Osteocyte (in vitro differentiated cells): ENCODE measurements around the gene UPP1. TPM values are rescaled to one million over a fixed set of nuclear protein-coding genes. Genes with fewer than 3 reads are reported as not detected.

Source experiments
- DNase-seq: peaks from one replicate; pipeline ENCODE4 v3.0.0; 2021; ENCODE audit warnings: mixed read lengths; ENCODE audit not compliant: unreplicated experiment; ENCODE audit errors: extremely low spot score
- H3K27ac Mint-ChIP-seq: one replicate; pipeline ENCODE4 v1.8.0; 2021; ENCODE audit warnings: mild to moderate bottlenecking, mixed read lengths; ENCODE audit not compliant: unreplicated experiment
- H3K27me3 Mint-ChIP-seq: one replicate; pipeline ENCODE4 v1.8.0; 2021; ENCODE audit warnings: mixed read lengths; ENCODE audit not compliant: unreplicated experiment
- H3K36me3 Mint-ChIP-seq: one replicate; pipeline ENCODE4 v1.8.0; 2021; ENCODE audit warnings: mixed read lengths; ENCODE audit not compliant: unreplicated experiment
- H3K4me1 Mint-ChIP-seq: one replicate; pipeline ENCODE4 v1.8.0; 2021; ENCODE audit warnings: mixed read lengths; ENCODE audit not compliant: unreplicated experiment
- H3K4me3 Mint-ChIP-seq: one replicate; pipeline ENCODE4 v1.8.0; 2021; ENCODE audit warnings: mild to moderate bottlenecking, moderate library complexity, mixed read lengths; ENCODE audit not compliant: unreplicated experiment
- H3K9me3 Mint-ChIP-seq: one replicate; pipeline ENCODE4 v1.8.0; 2021; ENCODE audit warnings: mixed read lengths; ENCODE audit not compliant: unreplicated experiment
- total RNA-seq: library from RNA; stranded (reverse); gene quantifications from 2 replicates; pipeline ENCODE4 v1.2.1, GENCODE V29; 2021
- TF ChIP-seq, protein P1 (sequence below): fragments of 200-600 bp; sonication (generic); IDR thresholded peaks from 2 replicates; pipeline ENCODE4 v1.5.0; 2021; ENCODE audit warnings: antibody characterized with exemption, mild to moderate bottlenecking, moderate library complexity

The UPP1 gene
- total RNA-seq, 1 donor from 2014 or later: 27.3 TPM

DNA sequence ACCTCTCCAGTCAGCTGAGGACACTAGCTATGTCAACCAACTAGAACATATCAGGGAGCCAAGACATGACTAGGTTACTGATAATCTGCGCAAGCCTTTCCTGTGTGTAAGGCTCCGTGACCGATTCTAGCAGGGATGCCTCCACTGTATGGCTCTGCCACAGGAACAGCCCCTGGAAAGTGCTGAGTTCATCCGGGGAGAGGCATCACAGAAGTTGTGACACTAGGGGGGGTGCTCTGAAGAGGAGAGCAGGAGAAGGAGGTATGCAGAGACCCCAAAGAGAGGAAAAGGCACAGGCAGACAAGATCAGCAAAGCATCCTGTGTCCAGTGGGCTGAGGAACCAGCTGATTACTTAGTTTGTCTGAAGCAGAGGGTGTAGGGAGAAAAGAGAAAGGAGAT is 13.5 kb downstream of the UPP1 start:
- Mint-ChIP-seq H3K4me3 (no peak overlapping the region), H3K27me3 (no peaks in the 10 kb centered on the region)
- peak; percentile 44 for DNase-seq

DNA sequence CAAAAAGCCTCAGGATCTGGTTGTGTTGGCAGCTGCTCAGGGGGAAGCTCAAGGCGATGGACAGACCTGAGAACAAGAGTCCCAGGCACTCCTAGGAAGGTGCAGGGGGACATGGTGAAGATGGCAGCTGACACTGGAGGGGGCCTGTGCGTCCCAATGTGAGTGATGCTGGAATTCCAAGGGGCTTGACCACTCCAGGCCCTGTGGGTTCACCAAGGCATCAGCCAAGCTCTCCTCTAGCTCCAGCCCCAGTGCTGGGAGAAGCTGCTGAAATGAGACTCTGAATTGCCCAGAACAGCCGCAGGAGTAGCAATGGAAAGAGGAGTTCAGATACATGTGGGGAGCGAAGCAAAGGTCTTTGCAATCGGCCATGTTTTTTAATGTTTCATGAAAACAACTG is 16.0 kb downstream of the UPP1 start:
- Mint-ChIP-seq H3K4me3 (no peak overlapping the region), H3K4me1 (no peaks in the 10 kb centered on the region), H3K36me3 (peaks cover 42% of the 10 kb centered on the region), H3K27me3 (no peaks in the 10 kb centered on the region), H3K9me3 (no peaks in the 10 kb centered on the region), H3K27ac (no peak overlapping the region)
- TF ChIP-seq, protein P1, sequence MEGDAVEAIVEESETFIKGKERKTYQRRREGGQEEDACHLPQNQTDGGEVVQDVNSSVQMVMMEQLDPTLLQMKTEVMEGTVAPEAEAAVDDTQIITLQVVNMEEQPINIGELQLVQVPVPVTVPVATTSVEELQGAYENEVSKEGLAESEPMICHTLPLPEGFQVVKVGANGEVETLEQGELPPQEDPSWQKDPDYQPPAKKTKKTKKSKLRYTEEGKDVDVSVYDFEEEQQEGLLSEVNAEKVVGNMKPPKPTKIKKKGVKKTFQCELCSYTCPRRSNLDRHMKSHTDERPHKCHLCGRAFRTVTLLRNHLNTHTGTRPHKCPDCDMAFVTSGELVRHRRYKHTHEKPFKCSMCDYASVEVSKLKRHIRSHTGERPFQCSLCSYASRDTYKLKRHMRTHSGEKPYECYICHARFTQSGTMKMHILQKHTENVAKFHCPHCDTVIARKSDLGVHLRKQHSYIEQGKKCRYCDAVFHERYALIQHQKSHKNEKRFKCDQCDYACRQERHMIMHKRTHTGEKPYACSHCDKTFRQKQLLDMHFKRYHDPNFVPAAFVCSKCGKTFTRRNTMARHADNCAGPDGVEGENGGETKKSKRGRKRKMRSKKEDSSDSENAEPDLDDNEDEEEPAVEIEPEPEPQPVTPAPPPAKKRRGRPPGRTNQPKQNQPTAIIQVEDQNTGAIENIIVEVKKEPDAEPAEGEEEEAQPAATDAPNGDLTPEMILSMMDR: no peak
- DNase-seq: peak; percentile 64

More for the DNA sequence above, 13.5 kb downstream of the UPP1 start:
- H3K9me3 Mint-ChIP-seq: no peaks in the 10 kb centered on the region
- H3K36me3 Mint-ChIP-seq: peaks cover 46% of the 10 kb centered on the region
- TF ChIP-seq, protein P1: no peak
- no peak overlapping the region for H3K27ac Mint-ChIP-seq
- peaks cover 7% of the 10 kb centered on the region for H3K4me1 Mint-ChIP-seq

DNA sequence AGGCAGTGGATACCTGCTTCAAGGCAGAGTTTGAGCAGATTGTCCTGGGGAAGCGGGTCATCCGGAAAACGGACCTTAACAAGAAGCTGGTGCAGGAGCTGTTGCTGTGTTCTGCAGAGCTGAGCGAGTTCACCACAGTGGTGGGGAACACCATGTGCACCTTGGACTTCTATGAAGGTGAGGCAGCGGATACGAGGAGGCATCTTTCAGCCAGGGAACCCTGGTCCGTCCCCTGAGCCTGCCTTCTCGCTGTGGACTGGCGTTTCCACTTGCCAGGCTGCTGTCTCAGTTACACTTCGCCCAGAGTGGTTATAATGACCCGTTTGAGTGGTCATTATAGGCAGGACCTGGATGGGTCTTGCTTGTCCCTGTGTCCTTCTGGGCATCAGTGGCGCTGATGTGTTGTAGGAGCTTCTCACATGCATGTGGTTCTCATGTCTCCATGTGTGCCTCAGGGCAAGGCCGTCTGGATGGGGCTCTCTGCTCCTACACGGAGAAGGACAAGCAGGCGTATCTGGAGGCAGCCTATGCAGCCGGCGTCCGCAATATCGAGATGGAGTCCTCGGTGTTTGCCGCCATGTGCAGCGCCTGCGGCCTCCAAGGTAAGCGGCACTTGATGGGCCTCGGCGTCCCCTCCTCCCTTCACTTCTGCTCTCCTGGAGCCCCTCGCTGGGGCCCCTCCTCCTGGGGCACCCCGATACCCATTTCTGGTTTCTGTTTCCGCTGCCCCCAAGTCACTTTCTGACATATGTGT is 18.0 kb downstream of the UPP1 start:
- peaks cover 40% of the 10 kb centered on the region for H3K36me3 Mint-ChIP-seq
- H3K4me3 Mint-ChIP-seq: no peak overlapping the region
- H3K27me3 Mint-ChIP-seq: no peaks in the 10 kb centered on the region
- H3K27ac Mint-ChIP-seq: no peak overlapping the region
- DNase-seq: peak; percentile 82
- H3K9me3 Mint-ChIP-seq: no peaks in the 10 kb centered on the region
- TF ChIP-seq, protein P1: no peak
- H3K4me1 Mint-ChIP-seq: no peaks in the 10 kb centered on the region

DNA sequence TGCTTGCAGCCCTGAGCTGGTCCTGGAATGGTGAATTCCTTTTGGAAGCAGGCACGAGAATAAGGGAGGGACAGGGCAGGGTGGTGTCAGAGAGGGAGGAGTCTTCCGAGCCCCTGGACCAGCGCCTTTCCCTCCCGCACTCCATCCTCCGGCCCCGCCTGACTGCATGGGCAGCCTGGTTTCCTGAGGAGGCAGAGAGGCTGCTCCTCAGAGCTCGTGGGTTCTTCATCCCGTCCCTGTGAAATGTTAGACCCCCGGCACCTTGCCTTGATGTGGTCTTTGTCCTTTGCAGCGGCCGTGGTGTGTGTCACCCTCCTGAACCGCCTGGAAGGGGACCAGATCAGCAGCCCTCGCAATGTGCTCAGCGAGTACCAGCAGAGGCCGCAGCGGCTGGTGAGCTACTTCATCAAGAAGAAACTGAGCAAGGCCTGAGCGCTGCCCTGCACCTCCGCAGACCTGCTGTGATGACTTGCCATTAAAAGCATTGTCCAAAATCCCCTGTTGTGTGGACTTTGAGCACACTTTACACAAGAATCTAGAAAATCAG is 18.9 kb downstream of the UPP1 start:
- no peak overlapping the region for H3K27ac Mint-ChIP-seq
- no peaks in the 10 kb centered on the region for H3K4me1 Mint-ChIP-seq
- DNase-seq: peak; percentile 77
- peaks cover 33% of the 10 kb centered on the region for H3K36me3 Mint-ChIP-seq
- H3K4me3 Mint-ChIP-seq: no peak overlapping the region
- TF ChIP-seq, protein P1: no peak
- no peaks in the 10 kb centered on the region for H3K27me3 Mint-ChIP-seq
- H3K9me3 Mint-ChIP-seq: no peaks in the 10 kb centered on the region
